ENCODE data around the gene COL4A3.
A peak's percentile ranks its signal among the peaks of the same experiment; 100 is the strongest.
"Not testable (repeated sequence)": the region's sequence is repeated elsewhere in the genome, so short reads cannot be mapped to it uniquely, and the experiment has no call there.

The COL4A3 gene

DNA sequence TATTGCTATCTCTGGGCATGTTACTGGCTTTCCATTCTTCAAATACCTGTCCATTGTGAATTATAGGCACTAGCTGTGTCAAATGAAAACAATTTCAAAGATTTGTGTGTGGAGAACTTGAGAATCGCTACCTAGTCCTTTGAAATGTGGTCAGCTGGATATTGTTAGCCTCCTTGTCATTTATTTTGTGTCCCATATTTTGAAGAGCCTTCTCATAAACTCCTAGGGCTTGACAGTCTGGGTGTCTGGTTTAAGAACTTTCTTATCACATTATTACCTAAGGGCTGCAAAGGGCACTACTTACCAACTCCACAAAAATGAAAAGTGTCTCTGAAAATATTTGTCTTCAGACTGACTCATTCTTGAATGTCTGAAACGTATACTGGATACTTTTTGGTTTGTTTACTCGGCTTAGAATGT is 50.2 kb downstream of the COL4A3 start:
- DNase-seq (ENCODE audit: low spot score) = no peak

DNA sequence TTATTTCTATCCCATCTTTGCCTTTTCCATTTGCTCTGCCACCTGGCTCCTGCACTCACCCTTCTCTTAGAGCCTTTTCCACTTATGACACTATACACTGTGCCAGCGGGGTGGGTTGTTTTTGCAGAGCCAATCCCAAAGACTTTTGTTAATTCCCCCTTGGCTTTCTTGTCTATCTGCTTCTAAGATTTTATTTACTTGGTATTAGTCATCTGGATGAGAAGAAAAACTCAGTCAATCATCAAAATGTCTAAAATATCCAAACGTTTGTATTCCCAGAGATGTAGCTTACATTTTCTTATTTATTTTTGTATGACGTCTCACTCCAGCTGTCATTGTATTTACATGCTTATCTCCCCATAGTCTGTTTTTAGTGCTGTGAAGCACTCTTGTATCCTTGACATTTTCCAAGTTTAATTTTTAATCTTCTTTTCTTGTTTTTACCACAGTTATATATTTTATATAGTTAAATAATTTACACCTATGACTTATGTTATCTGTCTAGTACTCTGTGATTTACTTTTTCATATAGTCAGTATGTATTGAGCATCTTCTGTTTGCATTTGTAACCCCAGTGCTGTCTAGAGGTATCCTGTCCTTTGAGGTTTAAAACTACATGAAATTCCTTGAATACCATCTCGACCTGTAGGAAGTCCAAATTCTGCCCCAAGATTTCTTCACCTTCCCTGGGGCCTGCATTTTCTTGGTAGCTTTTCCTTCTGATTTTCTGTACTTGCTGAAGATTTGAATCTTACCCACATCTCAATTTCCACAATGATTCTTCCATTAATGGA is 55.1 kb downstream of the COL4A3 start:
- no peak for DNase-seq (ENCODE audit: low spot score)

DNA sequence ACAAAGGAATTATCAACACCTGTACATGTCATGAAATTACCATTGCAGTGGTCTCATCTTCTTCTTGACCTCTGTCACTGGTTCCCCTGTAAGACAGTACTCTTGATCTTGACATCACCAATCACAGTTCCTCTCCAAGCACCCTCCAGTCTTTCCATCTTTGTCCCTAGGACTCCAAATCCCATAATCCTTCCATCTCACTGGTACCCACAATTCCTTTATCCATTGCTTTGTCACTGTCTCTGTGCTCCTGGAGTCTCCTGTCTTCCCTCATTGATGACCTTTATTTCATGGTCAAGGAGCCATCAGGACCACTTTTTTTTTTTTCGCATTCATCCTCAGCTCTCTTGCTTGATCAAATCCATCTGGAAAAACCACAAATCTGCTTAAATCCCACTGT is 56.7 kb downstream of the COL4A3 start:
- DNase-seq (ENCODE audit: low spot score) = no peak

DNA sequence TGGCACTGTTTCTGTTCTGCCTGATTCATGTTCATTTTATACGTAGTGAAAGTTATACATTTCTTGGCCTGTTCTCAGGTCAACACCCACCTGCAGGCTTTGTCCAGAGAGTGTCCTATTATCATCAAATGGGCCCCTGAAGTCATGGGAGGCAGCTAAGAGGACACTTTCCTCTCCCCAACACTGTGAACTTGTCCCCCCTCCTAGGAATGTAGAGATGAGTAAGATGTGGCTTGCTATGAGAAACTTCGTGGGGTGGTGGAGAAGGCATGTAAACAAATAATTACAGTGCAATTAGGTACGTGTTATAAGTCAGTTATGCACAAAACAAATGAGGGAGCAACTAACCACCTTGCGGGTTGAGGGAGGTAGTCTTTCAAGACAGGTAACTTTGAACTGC is 57.9 kb downstream of the COL4A3 start:
- DNase-seq (ENCODE audit: low spot score) = no peak

DNA sequence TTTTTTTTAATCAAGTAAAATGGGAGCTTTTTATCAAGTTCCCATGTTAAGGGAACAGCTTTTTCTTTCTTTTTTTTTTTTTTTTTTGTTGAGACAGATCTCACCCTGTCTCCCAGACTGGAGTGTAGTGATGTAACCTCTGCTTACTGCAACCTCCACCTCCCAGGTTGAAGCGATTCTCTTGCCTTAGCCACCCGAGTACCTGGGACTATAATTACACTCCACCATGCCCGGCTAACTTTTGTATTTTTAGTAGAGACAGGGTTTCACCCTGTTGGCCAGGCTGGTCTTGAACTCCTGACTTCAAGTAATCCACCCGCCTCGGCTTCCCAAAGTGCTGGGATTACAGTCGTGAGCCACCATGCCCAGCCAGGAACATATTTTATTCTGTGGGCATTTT is 61.2 kb downstream of the COL4A3 start:
- not testable (repeated sequence) for DNase-seq (ENCODE audit: low spot score)

DNA sequence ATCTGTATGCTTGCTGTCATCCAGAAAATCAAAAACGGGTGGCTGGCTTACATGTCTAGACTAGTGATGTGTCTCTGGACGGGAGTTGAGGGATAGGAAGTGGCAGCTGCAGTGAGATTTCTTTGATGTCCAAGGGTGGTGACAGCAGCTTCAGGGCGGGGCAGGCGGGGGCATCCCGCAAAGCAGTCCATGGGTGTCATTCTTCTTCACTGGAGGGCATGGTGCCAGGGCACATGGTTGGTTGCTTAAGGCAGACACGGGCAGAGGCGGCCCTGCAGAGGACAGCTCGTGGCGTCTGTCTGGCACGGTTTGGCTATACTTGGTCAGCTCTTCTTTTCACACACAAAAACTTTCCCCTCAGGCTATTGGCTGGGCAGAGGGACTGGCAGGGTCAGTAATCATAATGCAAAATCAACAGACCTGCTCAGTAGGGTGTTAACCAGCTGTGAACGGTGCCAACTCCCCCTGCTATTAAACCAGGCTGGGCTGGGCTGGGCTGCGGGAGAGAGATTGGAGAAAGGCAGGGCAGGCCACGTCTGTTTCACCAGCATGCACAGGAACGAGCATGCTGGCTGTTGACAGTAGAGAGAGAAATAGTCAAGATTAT is 63.7 kb downstream of the COL4A3 start:
- DNase-seq (ENCODE audit: low spot score) = peak; percentile 43

DNA sequence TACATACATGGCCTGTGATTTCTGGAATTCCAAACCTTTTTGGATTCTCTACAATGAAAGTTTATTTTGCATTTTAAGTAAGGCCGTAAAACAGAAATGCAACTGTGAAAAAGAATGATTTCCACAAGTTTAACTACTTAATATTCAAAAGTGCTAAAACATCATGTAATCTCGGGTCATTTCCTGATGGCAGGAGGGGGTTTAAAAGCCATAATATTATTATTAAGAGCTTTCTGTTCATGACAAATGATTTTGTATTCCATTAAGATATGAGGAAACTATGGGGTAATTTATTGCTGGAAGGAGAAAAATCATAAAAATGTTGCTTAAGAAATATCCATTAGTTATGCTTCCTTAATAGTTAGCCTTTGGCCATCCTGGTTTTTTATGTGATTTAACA is 65.7 kb downstream of the COL4A3 start:
- DNase-seq (ENCODE audit: low spot score) = no peak

DNA sequence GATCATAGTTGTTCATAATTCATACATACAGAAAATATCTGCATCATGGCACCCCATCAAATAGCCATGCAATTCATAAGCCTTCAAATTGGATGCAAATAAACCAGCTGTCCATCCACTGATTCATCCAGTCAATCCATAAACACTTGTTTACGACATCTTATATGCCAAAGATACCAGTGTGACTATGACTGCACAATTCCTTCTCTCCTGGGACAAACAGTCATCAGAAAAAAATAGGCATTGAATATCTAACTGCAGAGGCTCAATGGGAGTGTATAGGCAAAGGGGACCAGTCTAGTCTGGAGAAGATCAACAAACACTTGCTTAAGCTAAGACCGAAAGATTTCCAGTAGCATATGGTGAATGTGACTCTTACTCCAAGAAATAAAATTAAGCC is 70.0 kb downstream of the COL4A3 start:
- DNase-seq (ENCODE audit: low spot score) = no peak

DNA sequence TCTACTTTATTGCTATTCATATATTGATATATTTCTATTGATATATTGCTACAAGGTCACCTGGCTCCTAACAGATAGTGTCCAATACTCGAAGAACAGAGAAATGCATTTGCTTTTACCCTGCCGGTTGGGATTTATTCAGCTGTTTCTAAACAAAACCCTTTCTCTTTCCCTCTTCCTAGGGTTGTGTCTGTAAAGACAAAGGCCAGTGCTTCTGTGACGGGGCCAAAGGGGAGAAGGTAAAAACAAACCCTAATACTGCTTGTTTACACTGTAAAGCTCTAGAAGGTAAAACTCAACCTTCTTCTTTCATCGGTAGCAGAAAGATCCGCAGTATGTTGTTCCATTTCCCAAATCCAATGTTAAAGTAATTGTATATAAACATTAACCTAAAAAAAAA is 73.4 kb downstream of the COL4A3 start:
- DNase-seq (ENCODE audit: low spot score) = no peak

DNA sequence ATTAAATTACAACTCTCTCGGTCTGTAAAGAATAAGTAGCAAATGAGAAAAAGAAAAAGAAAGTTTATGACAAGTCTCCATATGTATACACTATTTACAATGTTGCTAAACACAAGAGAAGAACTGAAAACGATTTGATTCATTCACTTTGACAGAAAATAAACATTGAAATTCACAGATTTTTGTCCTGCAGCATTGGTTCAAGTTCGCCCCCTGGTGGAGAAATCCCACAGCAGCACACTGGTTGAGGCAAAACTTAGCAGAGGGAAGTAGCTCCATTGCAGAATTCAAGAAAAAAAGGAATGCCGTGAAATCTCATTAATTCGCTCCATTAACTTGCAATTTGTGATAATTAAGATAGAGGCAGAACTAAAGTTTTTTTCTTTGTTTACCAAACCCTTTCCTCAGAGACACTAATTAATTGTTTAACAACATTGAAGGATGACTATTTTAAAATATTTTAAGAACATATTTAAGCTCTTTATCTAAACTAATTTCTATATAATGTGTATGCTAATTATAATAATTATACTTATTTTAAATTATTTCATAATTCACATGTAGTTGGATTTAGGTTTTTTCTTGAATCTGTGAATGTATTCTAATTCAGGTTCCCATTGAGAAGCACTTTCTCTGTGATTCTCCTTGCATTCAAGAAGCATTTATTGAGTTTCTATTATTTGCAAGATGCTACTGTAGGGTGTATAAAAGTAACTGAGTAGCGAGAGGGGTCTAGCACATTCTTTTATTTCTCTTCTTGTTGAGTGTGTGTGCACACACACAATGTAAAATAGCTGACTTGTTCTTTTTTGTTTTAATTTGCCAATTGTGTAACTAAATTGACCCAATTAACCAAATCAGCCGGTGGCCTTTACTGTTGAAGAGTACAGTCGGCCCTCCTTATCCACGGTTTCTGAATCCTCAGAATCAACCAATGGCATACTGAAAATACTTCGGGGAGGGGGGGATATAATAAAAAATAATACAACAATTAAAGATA is 74.1 kb downstream of the COL4A3 start:
- DNase-seq (ENCODE audit: low spot score) = peak; percentile 61

DNA sequence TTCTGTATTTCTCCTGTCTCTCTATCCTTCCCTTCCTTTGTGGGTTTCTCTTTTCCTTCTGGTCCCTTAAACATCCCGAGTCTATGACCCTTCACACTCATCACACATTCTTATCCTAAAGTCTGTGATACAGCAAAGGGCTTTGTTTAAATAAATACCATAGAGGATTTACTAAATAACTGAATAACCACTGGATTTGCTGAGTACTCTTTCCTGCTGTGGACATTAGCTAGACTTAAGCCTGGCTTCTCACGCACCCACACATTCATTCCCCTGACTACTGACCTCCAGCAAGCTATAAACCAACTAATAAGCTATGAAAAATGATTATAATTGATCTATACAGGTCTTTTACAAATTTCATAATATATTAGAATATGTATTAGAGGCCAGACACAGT is 76.6 kb downstream of the COL4A3 start:
- no peak for DNase-seq (ENCODE audit: low spot score)

DNA sequence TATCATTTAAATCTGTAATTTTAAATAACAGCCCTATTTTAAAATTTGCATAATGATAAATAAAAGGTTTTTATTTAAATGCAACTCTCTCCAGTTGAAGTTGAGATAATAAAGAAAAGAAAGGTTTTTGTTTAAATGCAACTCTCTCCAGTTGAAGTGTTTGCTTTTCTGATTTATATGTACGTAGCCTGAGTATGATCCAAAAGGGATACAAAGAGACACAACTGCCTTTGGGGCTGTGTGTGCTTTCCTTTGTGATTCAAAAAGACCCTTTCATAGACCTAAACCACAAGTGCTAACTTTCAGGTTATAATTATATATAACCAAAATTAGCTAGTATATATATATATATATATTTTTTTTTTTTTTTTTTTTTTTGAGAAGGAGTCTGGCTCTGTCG is 84.5 kb downstream of the COL4A3 start:
- DNase-seq (ENCODE audit: low spot score) = no peak

DNA sequence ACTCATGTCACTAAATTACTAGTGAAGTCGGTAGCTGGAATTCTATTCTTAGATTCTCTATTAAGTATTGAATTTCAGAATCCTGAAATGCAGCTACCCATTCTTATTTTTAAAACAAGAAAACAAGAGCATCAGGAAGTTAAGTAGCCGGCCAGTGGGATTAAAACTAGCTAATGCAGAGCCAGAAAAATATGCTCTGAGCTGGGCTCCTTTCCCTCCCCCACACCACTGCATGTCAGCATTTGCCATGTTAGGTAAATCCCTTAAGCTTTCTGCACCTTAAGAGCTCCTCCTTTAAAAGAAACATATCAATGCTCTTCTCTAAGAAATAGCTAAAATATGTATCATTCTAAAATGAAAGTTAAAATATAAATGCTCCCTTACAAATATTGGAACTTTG is 88.4 kb downstream of the COL4A3 start:
- no peak for DNase-seq (ENCODE audit: low spot score)

DNA sequence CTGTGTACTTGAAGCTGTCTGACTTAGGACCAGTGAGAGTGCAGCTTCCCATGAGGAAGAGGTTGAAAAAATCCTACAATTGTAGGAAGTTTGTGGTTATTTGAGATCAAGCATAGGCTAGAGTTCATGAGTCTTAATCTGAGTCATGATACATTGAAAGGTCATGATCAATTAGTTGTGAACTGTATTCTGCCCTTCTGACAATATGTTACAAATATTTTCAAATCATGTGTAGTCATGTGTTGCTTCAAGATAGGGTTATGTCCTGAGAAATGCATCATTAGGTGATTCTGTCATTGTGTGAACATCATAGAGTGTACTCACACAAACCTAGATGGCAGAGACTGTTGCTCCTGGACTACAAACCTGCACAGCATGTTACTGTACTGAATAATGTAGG is 92.2 kb downstream of the COL4A3 start:
- no peak for DNase-seq (ENCODE audit: low spot score)

DNA sequence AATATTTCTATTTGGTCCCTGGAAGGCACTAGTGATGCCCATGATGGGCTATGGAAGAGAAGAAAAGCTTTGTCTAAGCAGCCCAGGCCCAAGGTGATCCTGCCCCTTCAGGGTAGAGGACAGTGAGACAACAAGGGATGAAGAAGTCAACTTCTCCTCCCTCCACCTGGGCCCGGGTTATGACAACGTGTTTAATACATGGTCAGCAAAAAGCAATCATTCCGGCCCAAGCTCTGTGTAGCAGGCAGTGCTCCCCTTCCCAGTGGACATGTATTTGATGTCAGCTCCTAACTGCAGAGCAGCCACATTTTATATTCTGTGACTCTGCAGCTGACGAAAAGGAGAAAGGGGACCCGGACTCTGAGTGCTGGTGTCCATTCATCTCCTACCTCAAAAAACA is 93.4 kb downstream of the COL4A3 start:
- no peak for DNase-seq (ENCODE audit: low spot score)

DNA sequence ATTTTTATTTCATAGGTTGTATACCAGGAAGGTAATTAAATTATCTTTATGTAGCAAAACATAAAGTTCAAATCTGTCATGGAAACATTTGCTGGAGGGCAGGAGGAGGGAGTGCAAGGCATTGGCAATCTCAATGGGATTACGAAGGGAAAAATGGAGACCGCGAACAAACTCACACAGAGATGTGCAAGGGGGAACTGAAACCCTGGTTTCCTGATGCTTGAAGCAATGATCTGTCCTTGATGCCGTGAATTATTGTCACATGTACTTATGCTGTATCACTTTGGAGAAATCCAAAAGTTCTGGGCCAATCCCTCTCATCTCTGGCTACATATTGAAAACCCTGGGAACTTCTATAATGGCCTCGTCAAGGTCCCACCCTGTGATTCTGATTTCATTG is 95.6 kb downstream of the COL4A3 start:
- DNase-seq (ENCODE audit: low spot score) = no peak

DNA sequence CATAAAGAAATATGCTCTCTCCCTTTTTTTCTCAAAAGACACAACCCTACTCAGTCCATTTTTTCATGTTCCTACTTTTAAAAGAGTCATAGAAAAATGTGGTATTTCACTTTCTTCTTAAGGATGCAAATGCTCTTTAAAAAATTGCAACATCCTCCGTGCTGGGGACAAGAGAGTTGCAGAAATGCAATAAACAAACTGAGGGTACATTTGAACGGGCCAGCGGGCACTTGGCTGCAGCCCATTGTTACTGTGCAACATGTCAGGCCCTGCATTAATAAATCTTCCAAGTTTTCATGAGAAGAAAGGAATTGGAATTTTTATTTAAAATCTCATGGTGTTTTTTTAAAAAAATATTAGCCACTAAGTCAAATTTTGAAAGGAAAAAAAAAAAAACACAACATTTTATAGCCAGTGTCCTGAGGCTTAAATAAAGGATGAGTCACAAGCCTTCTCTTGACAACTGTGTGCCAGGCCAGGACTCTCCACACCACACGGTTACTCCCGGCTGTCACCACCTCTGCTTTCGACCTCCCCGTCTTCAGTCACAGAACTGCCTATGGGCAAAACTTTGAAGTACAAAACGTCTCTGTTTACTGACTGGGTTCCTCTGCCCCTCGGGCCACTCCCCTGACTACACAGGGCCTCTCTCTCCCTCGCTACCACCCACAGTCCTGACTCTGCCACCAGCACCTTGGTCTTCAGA is 103.1 kb downstream of the COL4A3 start:
- peak; percentile 15 for DNase-seq (ENCODE audit: low spot score)

DNA sequence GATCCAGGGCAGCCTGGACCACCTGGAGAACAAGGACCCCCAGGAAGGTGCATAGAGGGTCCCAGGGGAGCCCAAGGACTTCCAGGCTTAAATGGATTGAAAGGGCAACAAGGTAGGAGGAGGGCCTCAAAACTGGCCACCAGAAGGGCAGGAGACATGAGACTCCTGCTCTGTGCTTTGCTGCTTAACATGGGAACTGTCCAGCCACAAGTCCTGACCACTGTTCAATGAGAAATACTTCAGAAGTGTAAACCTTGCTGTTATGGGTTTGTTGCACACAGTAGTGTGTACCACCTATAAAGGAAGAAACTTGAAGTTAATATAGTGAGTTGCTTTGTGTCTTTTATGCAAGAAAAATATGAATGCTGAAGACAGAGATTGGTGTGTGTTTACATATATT is 116.5 kb downstream of the COL4A3 start:
- no peak for DNase-seq (ENCODE audit: low spot score)

DNA sequence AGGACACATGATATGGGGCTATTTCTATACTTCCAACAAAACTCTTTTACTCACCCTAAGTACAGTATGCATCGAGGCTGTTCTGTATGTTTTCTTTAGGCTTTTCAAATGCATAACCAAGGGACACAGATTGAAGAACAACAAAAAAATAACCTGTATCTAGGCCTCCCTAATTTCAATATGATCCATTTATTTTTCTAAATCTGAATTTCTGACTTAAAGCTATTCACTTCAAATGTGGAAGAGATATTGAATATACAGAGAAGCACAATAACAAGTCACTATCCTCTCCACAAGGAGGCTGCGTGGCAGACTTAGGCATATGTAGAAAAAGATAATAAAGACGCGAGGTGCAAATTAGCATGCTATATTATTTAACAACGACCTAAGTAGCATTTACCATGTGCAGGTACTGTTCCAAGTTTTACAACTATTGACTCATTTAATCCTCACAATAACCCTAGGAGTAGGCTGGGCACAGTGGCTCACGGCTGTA is 121.4 kb downstream of the COL4A3 start:
- no peak for DNase-seq (ENCODE audit: low spot score)

DNA sequence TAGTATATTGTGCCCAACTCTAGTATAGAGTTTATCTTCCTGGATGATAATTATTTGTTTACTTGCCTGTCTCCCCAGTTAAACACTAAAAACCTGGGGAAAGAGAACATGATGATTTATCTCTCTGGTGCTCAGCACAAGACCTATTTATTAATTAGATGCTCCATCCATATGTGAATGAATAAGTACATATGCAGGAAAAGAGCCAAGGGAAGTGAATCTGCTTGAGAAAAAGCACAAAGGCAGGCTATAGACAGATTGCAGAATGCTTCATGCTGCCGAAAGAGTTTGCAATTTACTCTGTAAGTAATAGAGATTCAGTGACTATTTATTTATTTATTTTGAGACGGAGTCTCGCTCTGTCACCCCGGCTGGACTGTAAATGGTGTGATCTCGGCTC is 123.3 kb downstream of the COL4A3 start:
- no peak for DNase-seq (ENCODE audit: low spot score)

DNA sequence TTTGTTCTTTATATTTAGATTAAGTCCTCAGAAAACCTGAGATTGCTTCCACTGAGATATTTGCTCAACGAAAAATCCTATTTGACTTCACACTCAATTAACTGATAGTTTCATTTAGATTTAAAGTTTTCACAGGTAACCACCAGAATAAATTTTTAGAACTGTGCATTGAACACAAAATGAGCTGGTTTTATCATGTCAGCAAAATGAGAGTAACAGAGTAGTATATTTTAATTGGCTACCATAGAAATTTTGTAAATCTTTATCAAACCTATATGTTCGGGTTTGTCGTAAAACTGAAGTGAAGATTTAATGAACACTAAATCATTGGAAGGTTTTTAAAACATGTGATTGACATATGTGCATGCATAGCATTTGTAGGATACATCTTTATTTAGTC is 127.9 kb downstream of the COL4A3 start:
- DNase-seq (ENCODE audit: low spot score) = no peak

DNA sequence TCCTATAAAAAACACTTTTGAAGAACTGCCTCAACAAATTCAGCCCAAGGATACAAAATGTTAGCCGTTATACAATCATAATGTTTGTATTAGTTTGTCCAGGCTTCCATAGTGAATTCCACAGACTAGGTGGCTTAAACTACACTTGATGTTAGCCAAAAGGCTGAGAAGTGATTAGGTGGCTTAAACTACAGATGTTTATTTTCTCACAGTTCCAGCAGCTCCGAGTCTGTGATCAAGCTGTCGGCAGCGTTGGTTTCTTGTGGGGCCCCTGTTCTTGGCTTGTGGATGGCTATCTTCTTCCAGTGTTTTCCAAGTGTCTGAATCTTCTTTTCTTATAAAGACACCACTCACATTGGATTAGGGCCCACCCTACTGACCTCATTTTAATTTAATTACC is 129.1 kb downstream of the COL4A3 start:
- no peak for DNase-seq (ENCODE audit: low spot score)
